Skin epidermis (tissue), 12 donors: ENCODE results near the gene CCSER1.
"Not testable (repeated sequence)": the region's sequence is repeated elsewhere in the genome, so short reads cannot be mapped to it uniquely, and the experiment has no call there.

Experiments
- H3K27ac ChIP-seq, 21 experiments: fragments of 200-600 bp; sonication (generic) in 11 of 21; one replicate each; pipeline ENCODE4 v1.5.0; 2020; ENCODE audit warnings: mild to moderate bottlenecking in 3 of 21, inconsistent platforms in 2 of 21, moderate library complexity in 2 of 21
- H3K4me3 ChIP-seq, 7 experiments: fragments of 200-600 bp; sonication (generic) in 2 of 7; one replicate each; pipeline ENCODE4 v1.5.0; 2020; ENCODE audit warnings: inconsistent platforms in 2 of 7, mild to moderate bottlenecking in 2 of 7, moderate library complexity in 1 of 7

The CCSER1 gene

DNA sequence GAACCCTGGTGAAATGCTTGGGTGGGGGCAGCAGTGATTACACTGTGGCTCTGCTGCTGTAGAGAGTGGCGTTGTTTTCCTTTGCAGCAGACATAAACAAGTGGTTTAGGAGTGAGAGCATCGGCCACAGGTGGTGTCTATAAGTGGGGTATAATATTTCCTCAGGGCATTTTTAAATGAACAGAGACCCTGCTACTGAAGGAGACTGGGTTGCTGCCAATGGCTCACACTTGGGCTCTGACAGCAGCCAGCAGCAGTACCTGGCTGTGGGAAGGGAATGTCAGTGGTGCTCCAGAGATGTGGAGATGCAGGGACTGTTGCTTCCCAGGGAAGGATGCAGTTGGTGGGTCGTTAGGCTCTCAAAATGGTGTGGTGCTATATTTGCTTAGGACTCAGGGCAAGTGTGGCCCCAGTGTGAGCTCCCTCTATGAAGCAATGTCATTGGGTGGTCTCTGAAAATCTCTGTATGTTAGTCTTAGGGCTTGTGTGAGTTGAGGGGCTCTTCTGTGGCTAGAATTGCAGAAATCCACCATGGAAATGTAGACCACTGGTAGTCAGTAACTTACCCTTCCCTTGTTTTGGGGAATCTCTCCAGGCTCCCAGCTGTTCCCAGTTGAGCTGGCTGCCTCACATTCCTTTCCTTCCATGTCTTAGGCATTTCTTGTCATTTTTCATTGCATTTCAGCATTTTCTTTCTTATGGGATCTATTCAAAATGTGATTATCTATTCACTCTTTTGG lies 1153.5 kb downstream of the CCSER1 start:
- Histone ChIP-seq H3K27ac (no peak overlapping the region), H3K4me3 (no peak overlapping the region)

DNA sequence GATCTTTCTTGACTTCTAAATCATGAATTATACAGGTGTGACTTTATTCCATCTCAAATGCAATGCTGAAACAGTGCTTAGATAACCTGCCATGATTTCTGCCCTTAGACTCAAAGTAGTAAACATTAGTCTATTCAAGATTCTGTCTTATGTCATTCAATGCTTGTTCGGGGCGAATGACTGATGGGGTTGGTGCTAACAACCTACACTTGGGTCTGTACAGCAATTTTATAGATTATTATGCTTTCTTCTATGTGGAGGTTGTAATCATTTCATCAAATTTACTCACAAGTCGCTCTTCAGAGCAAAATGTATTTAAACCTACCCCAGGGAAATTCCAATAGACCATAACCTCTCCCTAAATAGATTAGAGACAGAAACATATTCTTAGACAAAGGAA lies 1155.0 kb downstream of the CCSER1 start:
- H3K27ac ChIP-seq, result no peak overlapping the region
- no peak overlapping the region for H3K4me3 ChIP-seq

DNA sequence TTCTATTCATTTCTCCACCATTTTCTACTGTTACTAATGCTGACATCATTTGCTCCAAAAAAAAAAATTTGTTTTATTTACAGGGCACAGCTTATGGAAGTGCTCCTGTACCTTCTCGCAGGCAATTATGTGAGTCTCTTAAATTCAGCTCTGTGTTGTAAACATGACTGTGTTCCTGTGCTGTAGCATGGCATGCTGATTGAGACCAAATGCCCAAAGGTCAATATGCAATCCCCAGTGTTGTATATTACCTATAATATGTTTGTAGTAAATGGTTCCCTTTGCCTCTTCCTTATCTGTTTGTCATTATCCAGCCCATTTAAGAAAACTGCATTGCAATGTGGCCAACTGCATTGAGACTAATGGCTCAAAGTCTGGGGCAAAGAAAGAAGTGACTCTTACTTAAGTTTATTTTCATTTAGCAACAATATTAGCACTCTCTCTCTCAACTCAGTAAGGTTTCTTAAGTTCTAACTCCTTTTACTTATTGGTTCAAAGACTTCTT lies 1156.6 kb downstream of the CCSER1 start:
- Histone ChIP-seq H3K4me3 (no peak overlapping the region), H3K27ac (no peak overlapping the region)

DNA sequence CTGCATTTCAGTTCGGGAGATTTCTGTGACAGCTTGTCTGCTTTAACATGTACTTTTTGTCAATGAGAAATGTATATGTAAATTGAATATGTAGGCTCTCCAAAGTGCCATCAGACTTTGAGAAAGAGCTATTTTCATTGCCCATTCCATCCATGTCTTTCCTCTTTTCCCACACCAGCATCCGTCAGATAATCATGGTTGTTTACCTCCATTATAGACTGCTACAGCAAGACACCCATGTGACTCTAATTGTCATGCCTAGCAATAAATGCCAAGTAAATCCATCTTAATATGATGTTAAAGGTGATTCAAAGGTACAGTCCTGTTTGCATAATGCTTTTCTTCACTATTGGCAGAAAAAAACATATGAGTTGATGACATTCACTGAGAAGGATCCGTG lies 1157.3 kb downstream of the CCSER1 start:
- H3K4me3 ChIP-seq, result no peak overlapping the region
- no peak overlapping the region for H3K27ac ChIP-seq

DNA sequence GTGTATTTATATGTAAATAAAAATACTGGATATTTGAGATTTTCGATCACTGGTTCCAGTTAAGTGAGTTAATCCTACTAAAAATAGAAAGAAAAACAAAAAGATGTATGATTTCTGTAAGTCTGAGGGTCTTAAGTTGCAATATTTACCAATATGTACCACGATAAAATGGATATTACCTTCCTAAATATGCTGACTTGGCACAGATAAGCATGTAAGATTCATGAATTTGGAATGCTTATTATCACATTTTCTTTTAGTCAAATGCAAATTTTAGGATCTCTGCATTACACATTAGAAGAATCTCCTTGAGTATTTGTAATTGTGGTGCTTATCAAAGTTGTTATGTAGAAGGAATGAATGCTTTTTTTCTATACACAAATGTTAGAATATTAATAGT lies 1158.3 kb downstream of the CCSER1 start:
- H3K27ac ChIP-seq, result no peak overlapping the region
- H3K4me3 ChIP-seq, result no peak overlapping the region

DNA sequence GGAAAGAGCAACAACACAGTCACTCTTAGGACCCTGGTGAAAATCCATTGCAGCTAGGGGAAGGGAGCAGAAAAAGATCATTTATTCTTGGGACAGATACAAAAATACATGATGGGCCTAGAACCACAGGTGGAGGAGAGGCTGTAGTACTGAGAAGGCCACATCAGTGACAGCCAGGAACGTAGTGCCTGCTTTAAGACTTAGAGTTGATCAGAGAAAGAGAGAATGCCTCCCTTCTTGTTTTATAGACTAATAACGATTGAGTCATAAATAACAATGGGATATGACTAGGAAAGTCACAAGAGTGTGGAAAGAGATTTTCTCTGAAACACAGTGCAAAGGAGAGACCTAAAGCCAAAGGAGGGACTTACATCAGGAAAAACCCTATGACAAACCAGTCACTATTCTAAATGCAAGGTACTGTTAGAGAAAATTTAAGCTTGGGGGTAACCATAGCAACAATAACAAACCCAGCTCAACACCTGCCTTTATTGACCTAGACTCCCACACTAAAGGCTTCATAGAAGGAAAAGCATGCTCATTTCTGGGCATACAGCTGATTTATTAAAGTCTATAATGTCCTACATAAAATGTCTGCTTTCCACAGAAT lies 1161.6 kb downstream of the CCSER1 start:
- Histone ChIP-seq H3K27ac (no peak overlapping the region), H3K4me3 (no peak overlapping the region)

DNA sequence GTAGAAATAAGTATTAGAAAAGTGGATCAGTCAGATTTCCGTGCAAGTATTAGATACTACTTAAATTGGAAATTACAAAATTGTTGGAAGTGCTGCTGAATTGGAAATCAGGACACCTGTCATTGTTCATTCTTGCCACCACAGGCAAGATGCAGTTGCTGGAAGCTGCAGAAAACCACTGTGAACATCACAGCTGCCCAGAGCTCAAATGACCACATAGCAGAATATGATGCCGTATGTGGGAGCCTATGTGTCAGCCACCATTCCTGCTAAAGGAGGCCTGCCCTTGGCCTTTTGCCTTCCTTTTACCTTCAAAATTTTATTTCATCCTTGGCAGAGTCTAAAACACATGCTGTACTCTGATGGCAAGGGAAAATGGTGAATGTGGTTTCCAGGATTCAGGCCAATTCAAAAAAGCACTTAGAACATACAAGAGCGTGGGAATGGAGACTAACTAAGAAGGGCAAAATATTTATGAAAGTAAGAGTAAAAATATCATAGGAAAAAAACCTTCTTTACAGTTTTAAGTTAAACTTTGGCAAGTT lies 1171.0 kb downstream of the CCSER1 start:
- no peak overlapping the region for H3K27ac ChIP-seq
- no peak overlapping the region for H3K4me3 ChIP-seq

DNA sequence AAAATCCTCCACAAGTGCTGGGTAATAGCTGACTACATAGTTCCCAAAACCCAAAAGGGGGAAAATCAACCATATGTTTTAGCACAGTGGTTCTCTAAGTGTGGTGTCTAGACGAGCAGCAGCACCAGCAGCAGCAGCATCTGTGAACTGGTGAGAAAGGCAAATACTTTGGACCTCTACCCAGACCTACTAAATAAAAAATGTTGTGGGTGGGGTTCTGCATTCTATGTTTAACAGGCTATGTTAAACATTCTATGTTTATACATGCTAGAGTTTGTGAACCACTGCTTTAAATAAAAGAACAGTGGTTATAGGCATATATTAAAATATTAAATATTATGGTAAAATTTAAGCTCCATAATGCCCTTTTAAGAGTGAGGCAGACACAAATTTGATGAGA lies 1171.6 kb downstream of the CCSER1 start:
- no peak overlapping the region for H3K4me3 ChIP-seq
- H3K27ac ChIP-seq, result no peak overlapping the region

DNA sequence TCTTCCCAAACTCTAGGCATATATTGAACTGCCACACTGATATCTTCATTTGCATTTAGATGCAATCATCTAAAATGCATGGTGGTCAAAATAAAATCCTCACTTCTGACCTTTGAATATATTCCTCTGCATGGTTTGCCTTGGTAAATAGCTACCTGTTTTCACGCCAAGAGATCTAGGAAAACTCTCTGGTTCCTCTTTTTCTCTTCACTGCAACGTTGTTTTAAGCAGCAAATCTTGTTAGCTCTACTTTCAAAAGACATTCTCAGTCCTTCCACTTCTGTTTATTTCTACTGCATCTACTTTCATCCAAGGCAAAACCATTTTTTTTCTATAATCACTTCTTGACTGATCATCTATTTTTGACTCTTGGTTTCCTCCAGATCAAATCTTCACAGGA lies 1174.9 kb downstream of the CCSER1 start:
- no peak overlapping the region for H3K4me3 ChIP-seq
- H3K27ac ChIP-seq, result no peak overlapping the region

DNA sequence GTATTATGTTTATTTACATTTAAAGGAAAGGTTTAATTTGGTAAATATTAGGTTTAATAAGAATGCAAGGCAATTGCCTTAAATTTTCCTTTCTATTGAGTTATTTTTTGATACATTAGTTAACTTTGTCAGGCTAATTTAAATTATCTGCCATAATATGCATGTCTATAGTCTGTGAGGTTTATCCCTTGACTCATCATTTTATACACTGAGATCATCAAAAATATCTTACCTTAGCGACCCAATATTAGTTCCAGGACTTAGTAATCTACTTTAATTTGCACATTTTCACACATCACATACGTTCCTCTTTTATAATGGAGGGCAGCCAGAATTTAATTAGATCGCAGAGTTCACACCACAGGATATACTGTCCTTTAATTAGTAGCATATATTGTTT lies 1177.1 kb downstream of the CCSER1 start:
- no peak overlapping the region for H3K4me3 ChIP-seq

DNA sequence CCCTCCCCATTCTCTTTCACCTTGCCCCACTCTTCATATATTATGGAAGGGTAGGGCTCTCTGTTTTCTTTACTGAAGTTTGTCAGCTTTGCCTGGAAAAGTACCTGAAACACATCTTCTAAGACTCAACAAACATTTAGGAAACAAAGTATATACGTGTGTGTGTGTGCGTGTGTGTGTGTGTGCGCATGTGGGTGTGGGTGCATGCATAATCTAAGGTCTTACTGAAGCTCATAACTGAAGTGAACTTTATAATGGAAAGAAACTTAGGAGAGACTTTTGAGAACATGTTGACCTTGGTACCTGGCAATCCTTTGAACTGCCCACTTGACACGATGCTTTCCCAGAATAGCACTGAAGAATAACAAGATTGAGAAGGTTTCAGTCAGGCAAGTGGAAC lies 1190.2 kb downstream of the CCSER1 start:
- no peak overlapping the region for H3K4me3 ChIP-seq
- no peak overlapping the region for H3K27ac ChIP-seq

More for the DNA sequence above, 1177.1 kb downstream of the CCSER1 start:
- H3K27ac ChIP-seq, result no peak overlapping the region

DNA sequence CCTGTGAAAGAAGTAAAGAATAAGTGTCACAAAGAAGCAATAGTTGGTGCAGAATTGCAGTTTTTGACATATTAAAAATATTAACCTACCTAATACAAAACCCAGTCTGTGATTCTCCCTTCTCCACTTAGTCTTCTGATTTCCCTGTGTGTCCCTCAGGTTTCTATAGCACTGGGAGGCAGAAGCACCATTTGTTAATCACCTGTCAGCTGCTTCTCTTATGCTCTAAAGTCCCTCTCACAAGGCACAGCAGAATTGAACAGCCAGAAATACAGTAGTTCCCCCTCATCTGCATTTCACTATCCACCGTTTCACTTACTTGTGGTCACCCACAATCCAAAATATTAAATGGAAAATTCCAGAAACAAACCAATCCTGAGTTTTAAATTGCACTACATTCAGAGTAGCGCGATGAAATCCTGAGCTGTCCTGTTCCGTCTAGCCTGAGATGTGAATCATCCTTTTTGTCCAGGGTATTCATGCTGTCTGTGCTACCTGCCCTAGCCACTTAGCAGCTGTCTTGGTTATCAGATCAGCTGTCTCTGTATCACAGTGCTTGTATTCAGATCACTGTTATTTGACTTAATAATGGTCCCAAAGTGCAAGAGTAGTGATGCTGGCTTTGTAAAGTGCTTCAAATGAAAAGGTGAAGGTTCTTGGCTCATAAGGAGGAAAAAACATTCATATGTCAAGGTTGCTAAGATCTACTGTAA lies 1192.5 kb downstream of the CCSER1 start:
- no peak overlapping the region for H3K4me3 ChIP-seq

DNA sequence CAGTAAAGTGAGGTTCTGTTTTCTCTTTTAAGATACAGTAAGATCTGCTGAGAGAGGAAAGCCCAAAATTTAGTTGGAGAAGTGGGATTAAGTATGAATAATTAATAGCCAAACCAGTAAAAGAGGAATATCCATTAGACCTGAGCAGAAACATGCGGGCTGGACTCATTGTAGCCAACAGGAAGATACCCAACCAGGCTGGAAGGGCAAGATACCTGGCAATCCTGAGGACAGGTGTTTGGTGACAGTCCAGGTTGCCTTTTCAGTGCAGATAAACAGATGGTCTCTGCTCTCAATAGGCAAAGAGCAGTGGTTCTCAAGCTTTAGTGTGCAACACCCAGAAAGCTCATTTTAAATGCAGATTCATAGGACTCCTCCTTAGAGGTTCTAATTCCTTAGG lies 1195.8 kb downstream of the CCSER1 start:
- no peak overlapping the region for H3K4me3 ChIP-seq
- no peak overlapping the region for H3K27ac ChIP-seq

More for the DNA sequence above, 1192.5 kb downstream of the CCSER1 start:
- no peak overlapping the region for H3K27ac ChIP-seq

DNA sequence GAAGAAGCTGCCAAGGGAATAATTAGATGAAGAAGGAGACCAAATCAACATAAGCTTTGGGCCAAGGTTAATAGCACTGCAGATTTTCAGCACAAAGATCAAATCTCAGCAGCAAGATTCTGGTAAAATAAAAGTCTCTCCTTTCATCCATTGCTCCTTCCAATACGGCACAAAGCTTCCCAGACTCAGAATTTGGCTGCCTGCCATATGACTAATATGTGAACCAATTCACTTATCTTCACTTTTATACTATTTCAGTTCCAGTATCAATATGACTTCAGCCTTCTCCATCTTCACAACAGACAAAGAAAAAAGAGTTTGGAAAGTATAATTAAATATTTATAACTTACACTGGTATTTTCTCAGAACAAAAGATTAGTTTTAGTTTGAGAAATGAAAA lies 1198.3 kb downstream of the CCSER1 start:
- Histone ChIP-seq H3K4me3 (no peak overlapping the region), H3K27ac (no peak overlapping the region)

DNA sequence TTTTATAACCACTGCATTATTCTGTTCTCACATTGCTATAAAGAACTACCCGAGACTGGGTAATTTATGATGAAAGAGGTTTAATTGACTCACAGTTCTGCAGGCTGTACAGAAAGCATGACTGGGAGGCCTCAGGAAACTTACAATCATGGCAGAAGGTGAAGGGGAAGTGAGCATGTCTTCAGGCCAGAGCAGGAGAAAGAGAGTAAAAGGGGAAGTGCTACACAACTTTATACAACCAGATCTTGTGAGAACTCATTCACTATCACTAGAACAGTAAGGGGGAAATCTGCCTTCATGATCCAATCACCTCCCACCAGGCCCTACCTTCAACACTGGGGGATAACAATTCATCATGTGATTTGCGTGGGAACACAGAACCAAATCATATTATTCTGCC lies 1199.0 kb downstream of the CCSER1 start:
- H3K27ac ChIP-seq, H3K4me3 ChIP-seq: not testable (repeated sequence)

DNA sequence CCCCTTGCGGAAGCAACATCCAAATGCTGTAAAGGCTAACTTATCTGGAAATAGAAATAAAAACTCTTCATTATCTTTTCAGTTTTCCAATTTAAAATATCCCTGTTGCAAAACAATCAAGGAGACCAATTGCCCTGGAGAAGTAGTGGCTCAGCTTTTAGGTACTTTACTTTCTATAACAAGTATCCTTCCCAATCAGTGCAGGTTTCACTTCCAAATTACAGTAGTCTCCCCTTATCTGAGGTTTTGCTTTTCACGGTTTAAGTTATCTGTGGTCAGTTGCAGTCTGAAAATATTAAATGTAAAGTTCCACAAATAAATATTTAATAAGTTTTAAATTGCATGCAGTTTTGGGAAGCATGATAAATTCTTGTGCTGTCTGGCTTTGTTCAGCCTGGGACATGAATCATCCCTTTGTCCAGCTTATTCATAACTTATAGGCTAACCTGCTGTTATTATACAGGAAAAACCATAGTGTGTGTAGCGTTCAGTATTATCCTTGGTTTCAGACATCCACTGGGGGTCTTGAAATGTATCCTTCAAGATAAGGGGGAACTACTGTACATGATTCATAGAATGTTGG lies 1203.5 kb downstream of the CCSER1 start:
- Histone ChIP-seq H3K27ac (no peak overlapping the region), H3K4me3 (no peak overlapping the region)

DNA sequence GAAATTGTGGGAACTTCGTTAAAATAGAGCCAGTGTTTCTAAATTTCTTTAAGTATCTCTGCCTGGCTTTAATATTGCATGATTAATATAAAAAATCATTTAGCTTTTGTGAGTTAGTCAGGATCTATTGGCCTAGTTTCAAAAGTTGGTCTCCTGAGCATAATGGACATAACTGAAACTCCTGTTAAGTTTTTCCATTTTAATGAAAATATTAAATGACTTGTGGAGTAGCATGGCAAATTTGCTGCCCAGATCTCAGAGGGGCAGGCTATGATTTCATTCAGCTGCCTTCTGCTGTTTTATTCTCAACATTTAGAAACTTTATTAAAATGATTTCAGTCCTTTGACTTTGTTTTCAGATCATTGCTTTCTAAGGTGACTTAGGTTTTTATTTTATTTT lies 1213.6 kb downstream of the CCSER1 start:
- Histone ChIP-seq H3K4me3 (no peak overlapping the region), H3K27ac (no peak overlapping the region)

DNA sequence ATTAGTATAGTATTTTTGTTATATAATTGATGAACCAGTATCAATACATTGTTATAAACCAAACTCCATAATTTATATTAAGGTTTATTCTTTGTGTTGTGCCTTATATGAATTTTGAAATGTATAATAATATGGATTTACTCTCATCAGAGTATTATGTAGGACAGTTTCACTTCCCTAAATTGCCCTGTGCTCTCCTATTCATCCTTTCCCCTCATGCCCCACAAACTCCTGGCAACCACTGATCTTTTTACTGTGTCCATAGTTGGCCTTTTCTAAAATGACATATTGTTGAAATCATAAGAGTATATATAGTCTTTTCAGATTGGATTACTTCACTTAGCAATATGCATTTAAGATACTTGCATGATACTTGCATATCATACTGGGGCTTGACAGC lies 1218.4 kb downstream of the CCSER1 start:
- Histone ChIP-seq H3K27ac (no peak overlapping the region), H3K4me3 (no peak overlapping the region)

DNA sequence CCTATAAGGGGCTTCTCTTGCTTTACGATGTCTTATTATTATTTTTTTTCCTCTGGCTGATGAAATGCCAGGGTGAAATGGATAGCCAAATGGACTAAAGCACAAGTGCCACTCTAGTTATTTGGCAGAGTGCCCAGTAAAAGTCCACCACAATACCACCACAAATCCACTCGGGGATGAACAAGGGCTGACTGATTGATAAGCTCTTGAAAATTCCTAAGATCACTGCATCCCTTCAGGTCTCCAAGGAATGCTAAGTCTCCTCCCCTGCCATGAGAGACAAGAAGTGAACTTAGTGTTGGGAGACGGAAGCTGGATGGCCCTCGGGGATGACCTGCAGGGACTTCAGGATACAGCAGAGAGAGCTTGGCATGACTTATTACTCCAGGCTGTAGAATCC lies 1229.3 kb downstream of the CCSER1 start:
- not testable (repeated sequence) for H3K4me3 ChIP-seq, H3K27ac ChIP-seq

DNA sequence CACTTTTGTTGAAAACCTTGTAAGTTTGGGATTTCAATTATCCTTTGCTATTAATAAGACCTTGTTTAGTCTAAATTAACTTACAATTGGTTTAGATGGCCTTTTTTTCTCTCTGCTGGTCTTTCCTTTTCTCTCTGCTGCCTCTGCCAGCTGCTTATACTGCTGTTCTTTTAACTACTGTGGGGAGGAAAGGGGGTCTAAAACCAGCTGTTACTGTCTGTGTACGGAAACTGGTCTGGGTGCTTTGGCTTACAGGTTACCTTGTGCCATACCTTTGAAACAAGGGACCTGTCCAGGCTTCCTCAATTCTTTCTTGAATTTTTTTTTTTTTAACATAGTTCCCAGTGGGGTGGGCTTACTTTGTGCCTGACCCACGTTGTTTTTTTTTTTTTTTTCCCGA lies 1230.8 kb downstream of the CCSER1 start:
- not testable (repeated sequence) for H3K4me3 ChIP-seq, H3K27ac ChIP-seq
